Measurements from ENCODE around the gene GAS7. TPM values are rescaled to one million over a fixed set of nuclear protein-coding genes. Genes with fewer than 3 reads are reported as not detected.

Gene GAS7
- total and polyA plus RNA-seq, 2 of the 13 experiments (the other 11 are each of a cell fraction or from before 2014, with no cell fraction given), result 1.0 to 5.2 TPM

- CTCF ChIA-PET (ENCODE audit: low intra/inter-chr PET ratio, low total read pairs), result no interaction called here
- intact Hi-C loops (cut with micrococcal nuclease; ENCODE audit: unreplicated experiment), result no loop called here
- no peaks in the 10 kb centered on the region for H3K79me2 ChIP-seq (ENCODE audit: insufficient read depth, low read length)
- POLR2A ChIA-PET, result no interaction called here
- H4K20me1 ChIP-seq (ENCODE audit: insufficient read depth, low read length), result no peaks in the 10 kb centered on the region
- no peak overlapping the region for H3K4me2 ChIP-seq (ENCODE audit: low read depth, low read length)
- in situ Hi-C loops (cut with HindIII; ENCODE audit: extremely low pct_ligation_motif_present, low pct_unique_long_range_greater_than_20kb), result no loop called here
- H3K4me1 ChIP-seq (ENCODE audit: insufficient read depth, low read length), result no peaks in the 10 kb centered on the region
- ATAC-seq (no peak), FAIRE-seq (no peak), DNase-seq (ENCODE audit: low spot score) (no peak)
- TF ChIP-seq ZNF782 (CRISPR knock-in tag; IDR thresholded peaks at IDR 0.05; ENCODE audit: borderline replicate concordance) (no peak), RFXANK (CRISPR knock-in tag; IDR thresholded peaks at IDR 0.05) (no peak), ZFYVE20 (CRISPR knock-in tag; IDR thresholded peaks at IDR 0.05; ENCODE audit: borderline replicate concordance, low read depth) (no peak), FLYWCH1 (CRISPR knock-in tag; IDR thresholded peaks at IDR 0.05) (no peak), ZNF343 (CRISPR knock-in tag; IDR thresholded peaks at IDR 0.05) (no peak), HMGXB4 (CRISPR knock-in tag; IDR thresholded peaks at IDR 0.05; ENCODE audit: borderline replicate concordance in 1 of 2, low read depth in 1 of 2) (no peak)
- peaks cover 2% of the 10 kb centered on the region in 2 experiments; a peak in 1 of 5 replicates for H3K27me3 ChIP-seq (ENCODE audit: control insufficient read depth in 1 of 2, insufficient read depth in 2 of 2, low read length in 2 of 2)
- H3K27ac ChIP-seq (ENCODE audit: extremely low read length, insufficient read depth, low read length), result no peak overlapping the region
- WGBS (ENCODE audit: low lambda C conversion rate), result 0% methylated on average over 4 of the region's 7 CpGs
- BruUV-seq (replicated peaks), result no TSS peak
- no peak overlapping the region for H3K9ac ChIP-seq (ENCODE audit: insufficient read depth, low read depth, low read length)
- H3K4me3 ChIP-seq (replicated peaks in 1 of 3; ENCODE audit: insufficient read depth in 1 of 3, low read depth in 2 of 3, low read length in 3 of 3), result no peak overlapping the region
- H3K36me3 ChIP-seq (replicated peaks in 1 of 2; ENCODE audit: control insufficient read depth in 1 of 2, insufficient read depth in 2 of 2, low read length in 2 of 2), result no peaks in the 10 kb centered on the region
- no peak overlapping the region for H2AFZ ChIP-seq (ENCODE audit: low read length)
- H3K9me3 ChIP-seq (ENCODE audit: low read length), result no peaks in the 10 kb centered on the region
Observed at GRCh38 chr17:10003705-10004104, 194.7 kb downstream of the GAS7 start.
